ENCODE results near the gene ZNF217.
"Not testable (repeated sequence)": the region's sequence is repeated elsewhere in the genome, so short reads cannot be mapped to it uniquely, and the experiment has no call there.

The ZNF217 gene

GRCh38 chr20:53535878-53536277 is 57.8 kb downstream of the ZNF217 start:
- TF ChIP-seq CTCF (IDR thresholded peaks at IDR 0.05; ENCODE audit: control extremely low read depth, extremely low read depth, low read depth, missing control alignments): no peak
- DNase-seq (ENCODE audit: extremely low spot score): no peak
- ChIA-PET CTCF (no interaction called here), POLR2A (no interaction called here)

- no peak for TF ChIP-seq CTCF (IDR thresholded peaks at IDR 0.05; ENCODE audit: control extremely low read depth, extremely low read depth, low read depth, missing control alignments)
- ChIA-PET CTCF (interaction anchor here (0.7 kb wide), 1 partner anchor 14 kb away, joined by 3 read pairs; no protein-coding TSS in a partner anchor), POLR2A (no interaction called here)
- DNase-seq (ENCODE audit: extremely low spot score): no peak
These were observed 59.6 kb downstream of the ZNF217 start for GRCh38 chr20:53534037-53534436.

GRCh38 chr20:53533500-53533899 is 60.1 kb downstream of the ZNF217 start:
- no peak for DNase-seq (ENCODE audit: extremely low spot score)
- POLR2A ChIA-PET: no interaction called here
- CTCF ChIA-PET: interaction anchor here (1.6 kb wide), 1 partner anchor 14 kb away, joined by 3 read pairs; no protein-coding TSS in a partner anchor
- no peak for TF ChIP-seq CTCF (IDR thresholded peaks at IDR 0.05; ENCODE audit: control extremely low read depth, extremely low read depth, low read depth, missing control alignments)

GRCh38 chr20:53532654-53533312 is 60.9 kb downstream of the ZNF217 start:
- DNase-seq (ENCODE audit: extremely low spot score); POLR2A ChIA-PET: not testable (repeated sequence)
- CTCF ChIA-PET: interaction anchor here (1.6 kb wide), 1 partner anchor 15 kb away, joined by 3 read pairs; no protein-coding TSS in a partner anchor

- POLR2A ChIA-PET: no interaction called here
- no peak for DNase-seq (ENCODE audit: extremely low spot score)
- CTCF ChIA-PET: interaction anchor here (0.6 kb wide), 1 partner anchor 13 kb away, joined by 3 read pairs; no protein-coding TSS in a partner anchor
- TF ChIP-seq CTCF (IDR thresholded peaks at IDR 0.05; ENCODE audit: control extremely low read depth, extremely low read depth, low read depth, missing control alignments): no peak
These were observed 63.2 kb downstream of the ZNF217 start for GRCh38 chr20:53530440-53530839.

- no peak for DNase-seq (ENCODE audit: extremely low spot score)
- no peak for TF ChIP-seq CTCF (IDR thresholded peaks at IDR 0.05; ENCODE audit: control extremely low read depth, extremely low read depth, low read depth, missing control alignments)
- POLR2A ChIA-PET: interaction anchor here (0.6 kb wide), 1 partner anchor 666 kb away, joined by 3 read pairs; no protein-coding TSS in a partner anchor
- CTCF ChIA-PET: no interaction called here
These were observed 64.0 kb downstream of the ZNF217 start for GRCh38 chr20:53529658-53530057.

- no peak for TF ChIP-seq CTCF (IDR thresholded peaks at IDR 0.05; ENCODE audit: control extremely low read depth, extremely low read depth, low read depth, missing control alignments)
- DNase-seq (ENCODE audit: extremely low spot score): no peak
- CTCF ChIA-PET: no interaction called here
- POLR2A ChIA-PET: no interaction called here
These were observed 66.4 kb downstream of the ZNF217 start for GRCh38 chr20:53527196-53527595.
